Activated CD8-positive, alpha-beta memory T cell treated with anti-CD3 and anti-CD28 coated beads for 24 hours (primary cell): ENCODE results near the gene GFRAL.
"Not testable (repeated sequence)": the region's sequence is repeated elsewhere in the genome, so short reads cannot be mapped to it uniquely, and the experiment has no call there.

Experiments
- DNase-seq: peaks from one replicate; pipeline ENCODE4 v3.0.0-alpha.2; 2020

The GFRAL gene

GRCh38 chr6:55327169-55327568, at the start of gene GFRAL:
TSS of gene GFRAL (plus strand) at chr6:55327469. CDS start at chr6:55327555, 86 bp downstream.
- no peak for DNase-seq

GRCh38 chr6:55277646-55278045, 49.6 kb upstream of the GFRAL start:
- DNase-seq, result no peak

GRCh38 chr6:55281215-55281614, 46.1 kb upstream of the GFRAL start:
- DNase-seq, result no peak

GRCh38 chr6:55282115-55282514, 45.2 kb upstream of the GFRAL start:
- DNase-seq, result no peak

- no peak for DNase-seq
Observed at GRCh38 chr6:55286824-55287223, 40.4 kb upstream of the GFRAL start.

GRCh38 chr6:55290736-55291135, 36.5 kb upstream of the GFRAL start:
- no peak for DNase-seq

GRCh38 chr6:55293116-55293515, 34.2 kb upstream of the GFRAL start:
- DNase-seq, result no peak

GRCh38 chr6:55297214-55297613, 30.1 kb upstream of the GFRAL start:
- not testable (repeated sequence) for DNase-seq

GRCh38 chr6:55299286-55299985, 27.8 kb upstream of the GFRAL start:
- no peak for DNase-seq

- no peak for DNase-seq
Observed at GRCh38 chr6:55304747-55305146, 22.5 kb upstream of the GFRAL start.

GRCh38 chr6:55319961-55320695, 7.1 kb upstream of the GFRAL start:
- DNase-seq, result no peak

GRCh38 chr6:55320696-55321086, 6.6 kb upstream of the GFRAL start:
- DNase-seq, result no peak

GRCh38 chr6:55377150-55377549, 49.9 kb downstream of the GFRAL start:
- no peak for DNase-seq

- no peak for DNase-seq
Observed at GRCh38 chr6:55379471-55379870, 52.2 kb downstream of the GFRAL start.

- DNase-seq, result no peak
Observed at GRCh38 chr6:55379895-55380294, 52.6 kb downstream of the GFRAL start.

- no peak for DNase-seq
Observed at GRCh38 chr6:55388211-55388610, 60.9 kb downstream of the GFRAL start.

- no peak for DNase-seq
Observed at GRCh38 chr6:55395871-55396270, 68.6 kb downstream of the GFRAL start.

GRCh38 chr6:55397986-55398385, 70.7 kb downstream of the GFRAL start:
- no peak for DNase-seq

- no peak for DNase-seq
Observed at GRCh38 chr6:55399351-55399750, 72.1 kb downstream of the GFRAL start.

- no peak for DNase-seq
Observed at GRCh38 chr6:55405474-55406235, 78.4 kb downstream of the GFRAL start.

- no peak for DNase-seq
Observed at GRCh38 chr6:55410674-55411073, 83.4 kb downstream of the GFRAL start.

- no peak for DNase-seq
Observed at GRCh38 chr6:55423933-55424332, 96.7 kb downstream of the GFRAL start.

GRCh38 chr6:55433446-55434130, 106.3 kb downstream of the GFRAL start:
- DNase-seq, result no peak
